ENCODE measurements around the gene HNRNPH1. TPM values are rescaled to one million over a fixed set of nuclear protein-coding genes. Genes with fewer than 3 reads are reported as not detected.
"Not testable (repeated sequence)": the region's sequence is repeated elsewhere in the genome, so short reads cannot be mapped to it uniquely, and the experiment has no call there.

The HNRNPH1 gene
- total and polyA plus RNA-seq, 7 experiments from 2014 or later, result 120 to 2,239 (median 1,629) TPM

DNA sequence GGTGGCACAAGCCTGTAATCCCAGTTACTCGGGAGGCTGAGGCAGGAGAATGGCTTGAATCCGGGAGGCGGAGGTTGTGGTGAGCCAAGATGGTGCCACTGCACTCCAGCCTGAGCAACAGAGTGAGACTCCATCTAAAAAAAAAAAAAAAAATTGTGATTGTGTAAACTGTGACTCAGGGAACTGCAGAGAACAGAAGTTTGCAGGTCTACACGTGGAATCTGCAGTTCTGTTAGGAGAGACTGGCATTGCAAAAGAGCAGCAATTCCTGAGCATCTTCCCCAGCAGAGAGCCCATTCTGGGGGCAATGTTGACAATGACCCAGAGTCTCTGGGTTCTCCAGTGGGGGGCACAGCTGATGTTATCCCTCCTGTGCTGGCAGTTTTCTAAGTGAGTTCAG is 18.3 kb upstream of the HNRNPH1 start:
- H3K36me3 Mint-ChIP-seq; H3K27ac Mint-ChIP-seq; H3K27me3 Mint-ChIP-seq; H3K4me1 ChIP-seq (ENCODE audit: control insufficient read depth in 2 of 2, insufficient read depth in 2 of 2, low read length in 2 of 2); H3K4me3 ChIP-seq (ENCODE audit: low read length); H3K4me1 Mint-ChIP-seq; H3K27ac ChIP-seq (ENCODE audit: low read depth, low read length); CTCF ChIA-PET; H3K4me3 Mint-ChIP-seq; ATAC-seq; H3K27me3 ChIP-seq (ENCODE audit: control insufficient read depth in 2 of 2, insufficient read depth in 2 of 2, low read length in 2 of 2); POLR2A ChIA-PET; H3K9me3 Mint-ChIP-seq; H3K36me3 ChIP-seq (ENCODE audit: control insufficient read depth in 2 of 3, insufficient read depth in 3 of 3, low read length in 3 of 3); intact Hi-C loops (cut with micrococcal nuclease); H3K9me3 ChIP-seq (ENCODE audit: control insufficient read depth in 2 of 3, low read length in 3 of 3); DNase-seq: not testable (repeated sequence)

DNA sequence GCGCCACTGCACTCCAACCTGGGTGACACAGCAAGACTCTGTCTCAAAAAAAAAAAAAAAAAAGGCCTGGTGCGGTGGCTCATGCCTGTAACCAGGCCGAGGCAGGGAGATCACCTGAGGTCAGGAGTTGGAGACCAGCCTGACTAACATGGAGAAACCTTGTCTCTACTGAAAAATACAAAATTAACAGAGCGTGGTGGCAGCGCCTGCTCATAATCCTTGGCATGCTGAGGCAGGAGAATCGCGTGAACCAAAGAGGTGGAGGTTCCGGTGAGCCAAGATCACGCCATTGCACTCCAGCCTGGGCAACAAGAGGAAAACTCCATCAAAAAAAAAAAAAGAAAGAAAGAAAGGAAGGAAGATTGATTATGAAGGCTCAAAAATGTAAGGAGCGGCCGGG is 15.8 kb upstream of the HNRNPH1 start:
- H3K27ac Mint-ChIP-seq; H3K4me1 Mint-ChIP-seq; H3K4me1 ChIP-seq (ENCODE audit: control insufficient read depth in 2 of 2, insufficient read depth in 2 of 2, low read length in 2 of 2); H3K36me3 ChIP-seq (ENCODE audit: control insufficient read depth in 2 of 3, insufficient read depth in 3 of 3, low read length in 3 of 3); H3K9me3 Mint-ChIP-seq; H3K9me3 ChIP-seq (ENCODE audit: control insufficient read depth in 2 of 3, low read length in 3 of 3); H3K27me3 Mint-ChIP-seq; H3K4me3 ChIP-seq (ENCODE audit: low read length); H3K36me3 Mint-ChIP-seq; CTCF ChIA-PET; ATAC-seq; H3K27me3 ChIP-seq (ENCODE audit: control insufficient read depth in 2 of 2, insufficient read depth in 2 of 2, low read length in 2 of 2); H3K27ac ChIP-seq (ENCODE audit: low read depth, low read length); intact Hi-C loops (cut with micrococcal nuclease); DNase-seq; H3K4me3 Mint-ChIP-seq: not testable (repeated sequence)
- POLR2A ChIA-PET, result interaction anchor here (1.3 kb wide), 1 partner anchor 38 kb away, joined by 3 read pairs; no protein-coding TSS in a partner anchor

DNA sequence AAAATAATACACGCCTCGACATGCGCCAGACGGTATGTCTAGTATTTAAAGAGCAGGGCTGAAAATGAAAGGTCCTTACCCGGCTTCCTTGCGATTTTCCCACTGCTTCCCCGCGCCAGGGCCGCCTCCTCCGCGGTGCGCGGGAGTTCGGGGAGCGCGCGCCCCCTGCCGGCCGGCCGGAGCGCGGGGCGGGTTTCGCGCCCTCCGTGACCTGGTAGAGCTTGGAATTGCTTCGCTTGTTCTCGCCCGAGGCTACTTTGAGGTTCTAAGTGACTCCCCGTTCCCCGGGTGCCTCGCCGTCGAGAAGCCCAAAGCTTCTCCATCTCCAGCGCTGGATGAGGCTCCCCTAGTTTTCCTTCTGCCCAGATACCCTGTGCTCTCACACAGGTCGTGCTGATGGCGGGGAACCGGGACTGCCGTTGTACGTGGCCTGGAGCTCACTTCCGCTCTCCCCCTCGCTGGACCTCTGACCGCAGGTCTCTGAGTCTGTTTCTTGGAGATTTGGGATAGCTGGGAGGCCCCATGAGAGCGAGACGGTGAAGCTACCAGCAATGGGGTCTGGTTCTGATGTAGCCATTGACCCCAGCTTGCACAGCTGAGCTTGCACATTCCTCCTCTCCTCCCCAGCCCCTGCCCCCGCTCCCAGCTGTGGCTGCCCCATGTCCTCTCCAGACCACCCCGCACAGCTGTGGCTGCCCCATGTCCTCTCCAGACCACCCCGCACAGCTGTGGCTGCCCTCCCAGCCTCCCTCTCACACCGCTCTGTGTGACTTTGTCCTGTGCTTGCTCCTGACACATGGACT is 11.1 kb upstream of the HNRNPH1 start:
- H3K9me3 ChIP-seq (ENCODE audit: control insufficient read depth in 2 of 3, low read length in 3 of 3); CTCF ChIA-PET; H3K27me3 Mint-ChIP-seq; H3K27me3 ChIP-seq (ENCODE audit: control insufficient read depth in 2 of 2, insufficient read depth in 2 of 2, low read length in 2 of 2); H3K4me3 ChIP-seq (ENCODE audit: low read length); H3K4me1 ChIP-seq (ENCODE audit: control insufficient read depth in 2 of 2, insufficient read depth in 2 of 2, low read length in 2 of 2); H3K27ac Mint-ChIP-seq; H3K9me3 Mint-ChIP-seq; H3K36me3 Mint-ChIP-seq; H3K4me3 Mint-ChIP-seq; H3K4me1 Mint-ChIP-seq; intact Hi-C loops (cut with micrococcal nuclease); POLR2A ChIA-PET; H3K36me3 ChIP-seq (ENCODE audit: control insufficient read depth in 2 of 3, insufficient read depth in 3 of 3, low read length in 3 of 3); H3K27ac ChIP-seq (ENCODE audit: low read depth, low read length): not testable (repeated sequence)
- ATAC-seq (peak; percentile 99), DNase-seq (peak in 2 of 9 donors; percentile 40 to 46)

DNA sequence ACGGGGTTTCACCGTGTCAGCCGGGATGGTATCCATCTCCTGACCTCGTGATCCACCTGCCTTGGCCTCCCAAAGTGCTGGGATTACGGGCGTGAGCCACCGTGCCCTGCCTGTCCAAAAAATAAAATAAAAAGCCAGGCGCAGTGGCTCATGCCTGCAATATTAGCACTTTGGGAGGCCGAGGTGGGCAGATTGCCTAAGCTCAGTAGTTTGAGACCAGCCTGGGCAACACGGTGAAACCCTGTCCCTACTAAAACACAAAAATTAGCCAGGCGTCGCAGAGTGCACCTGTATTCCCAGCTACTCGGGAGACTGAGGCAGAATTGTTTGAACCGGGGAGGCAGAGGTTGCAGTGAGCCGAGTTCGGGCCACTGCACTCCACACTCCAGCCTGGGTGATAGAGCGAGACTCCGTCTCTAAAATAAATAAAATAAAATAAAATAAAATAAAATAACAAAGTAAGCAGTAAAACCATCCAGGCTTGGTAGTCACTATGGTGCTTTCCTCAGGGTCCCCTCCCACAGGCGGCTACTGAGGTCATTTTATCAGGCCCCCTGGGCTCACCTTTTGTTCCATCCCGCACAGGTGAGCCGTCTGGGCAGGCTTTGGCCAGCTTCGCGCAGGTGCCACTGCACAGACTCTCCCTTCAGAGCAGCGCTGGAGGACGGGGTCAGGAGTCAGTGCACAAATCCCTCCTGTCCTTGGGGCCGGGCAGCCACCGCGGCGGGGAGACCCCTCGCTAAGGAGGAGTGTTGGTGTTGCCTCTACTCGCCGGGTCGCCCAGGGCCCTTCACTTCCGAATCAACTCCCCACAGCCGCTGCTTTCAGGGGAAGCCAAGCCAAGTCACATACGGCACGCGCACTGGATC is 10.3 kb upstream of the HNRNPH1 start:
- H3K27me3 ChIP-seq (ENCODE audit: control insufficient read depth in 2 of 2, insufficient read depth in 2 of 2, low read length in 2 of 2); DNase-seq; H3K4me1 Mint-ChIP-seq; H3K27ac Mint-ChIP-seq; H3K4me3 ChIP-seq (ENCODE audit: low read length); H3K36me3 ChIP-seq (ENCODE audit: control insufficient read depth in 2 of 3, insufficient read depth in 3 of 3, low read length in 3 of 3); H3K9me3 ChIP-seq (ENCODE audit: control insufficient read depth in 2 of 3, low read length in 3 of 3); H3K9me3 Mint-ChIP-seq; H3K27me3 Mint-ChIP-seq; intact Hi-C loops (cut with micrococcal nuclease); H3K4me1 ChIP-seq (ENCODE audit: control insufficient read depth in 2 of 2, insufficient read depth in 2 of 2, low read length in 2 of 2); H3K27ac ChIP-seq (ENCODE audit: low read depth, low read length); H3K36me3 Mint-ChIP-seq: not testable (repeated sequence)
- POLR2A ChIA-PET, result interaction anchor here (1.3 to 2.0 kb wide), 2 partner anchors 11 to 14 kb away, joined by 4 to 33 read pairs; partner anchors contain the start of gene HNRNPH1
- H3K4me3 Mint-ChIP-seq, result peak overlapping the region in 4 of 10 donors; percentile 2 to 49 (median 33)
- ATAC-seq, result peak; percentile 66
- CTCF ChIA-PET, result interaction anchor here (0.6 to 1.5 kb wide), 3 partner anchors 11 to 137 kb away, joined by 3 to 6 read pairs (median 4); partner anchors contain the start of gene HNRNPH1

DNA sequence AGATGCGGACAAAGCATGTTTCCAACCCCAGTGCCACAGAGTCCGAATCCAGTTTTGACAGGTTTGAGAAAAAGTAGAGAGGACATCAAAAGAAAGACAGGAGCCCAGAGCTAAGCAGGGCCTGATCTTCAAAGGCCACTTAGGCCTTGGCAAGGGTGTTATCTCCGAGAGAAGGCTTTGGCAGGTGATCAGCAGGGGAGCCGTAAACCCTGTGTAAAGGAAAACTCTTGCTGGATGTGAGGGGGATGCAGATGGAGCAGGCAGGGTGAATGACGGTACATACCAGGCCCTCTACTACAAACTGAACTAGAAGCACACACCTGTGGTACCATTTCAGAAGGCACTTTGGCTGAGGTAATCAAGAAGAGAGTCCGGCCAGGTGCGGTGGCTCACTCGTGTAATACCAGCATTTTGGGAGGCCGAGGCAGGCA is 1.4 kb upstream of the HNRNPH1 start:
- CTCF ChIA-PET, result no interaction called here

More for the DNA sequence above, 1.4 kb upstream of the HNRNPH1 start:
- POLR2A ChIA-PET, result interaction anchor here (0.6 to 9.5 kb wide), 10 partner anchors 8 to 186 kb away, joined by 3 to 135 read pairs (median 23); partner anchors contain the start of gene CBY3
- no peaks in the 10 kb centered on the region for H3K27me3 ChIP-seq (ENCODE audit: control insufficient read depth in 2 of 2, insufficient read depth in 2 of 2, low read length in 2 of 2)
- peaks cover 26 to 45% (median 35%) of the 10 kb centered on the region in 7 donors for H3K4me1 Mint-ChIP-seq
- DNase-seq (no peak), ATAC-seq (no peak)
- H3K36me3 ChIP-seq (ENCODE audit: control insufficient read depth in 2 of 3, insufficient read depth in 3 of 3, low read length in 3 of 3), result peaks cover 17 to 24% (median 23%) of the 10 kb centered on the region in 3 experiments
- H3K4me3 Mint-ChIP-seq, result peak overlapping the region; percentile 82 to 99 (median 98)
- H3K27ac ChIP-seq (ENCODE audit: low read depth, low read length), result peak overlapping the region; percentile 98
- H3K4me3 ChIP-seq (ENCODE audit: low read length), result peak overlapping the region; percentile 97
- intact Hi-C loops (cut with micrococcal nuclease), result loop anchor here (5.0 kb wide), 6 partner anchors 172 to 1637 kb away; partner anchors contain the start of genes CLK4 (in 1 of the 2), CNOT6 (in 1 of the 2), TBC1D9B (in 1 of the 2) and TRIM52 (in 1 of the 2)
- H3K27me3 Mint-ChIP-seq, result peaks cover 0 to 8% (median 0%) of the 10 kb centered on the region in 5 donors
- peaks cover 30 to 31% of the 10 kb centered on the region in 2 donors for H3K4me1 ChIP-seq (ENCODE audit: control insufficient read depth in 2 of 2, insufficient read depth in 2 of 2, low read length in 2 of 2)
- H3K27ac Mint-ChIP-seq, result peak overlapping the region; percentile 99 to 100 (median 99)
- H3K9me3 Mint-ChIP-seq, result peaks cover 0 to 13% (median 0%) of the 10 kb centered on the region in 11 donors
- peaks cover 16 to 38% (median 24%) of the 10 kb centered on the region in 5 donors for H3K36me3 Mint-ChIP-seq
- no peaks in the 10 kb centered on the region for H3K9me3 ChIP-seq (ENCODE audit: control insufficient read depth in 2 of 3, low read length in 3 of 3)
